GM12878 (cell line): ENCODE data around the gene NME5.

Source experiments
- CEBPB ChIP-seq, 2 experiments: fragments of 150-350 bp in 1 of 2; IDR thresholded peaks; 2 replicates each; pipeline ENCODE4 v1.6.1; 2012 to 2014; ENCODE audit warnings: low read depth in 2 of 2, low read length in 2 of 2, borderline replicate concordance in 1 of 2, inconsistent platforms in 1 of 2
- ELK1 ChIP-seq: IDR thresholded peaks from 2 replicates; pipeline ENCODE4 v1.6.1; 2012; ENCODE audit warnings: low read depth, low read length, improper control_type of control experiment
- EZH2 ChIP-seq: IDR thresholded peaks from 2 replicates; pipeline ENCODE4 v1.6.1; 2012; ENCODE audit warnings: low read depth, mild to moderate bottlenecking, control low read depth, inconsistent platforms, low read length, borderline replicate concordance; ENCODE audit not compliant: control insufficient read depth
- MTA3 ChIP-seq: IDR thresholded peaks from 2 replicates; pipeline ENCODE4 v1.6.1; 2012; ENCODE audit warnings: low read length, inconsistent platforms, borderline replicate concordance
- TAF1 ChIP-seq: IDR thresholded peaks from 2 replicates; pipeline ENCODE4 v1.6.1; 2011; ENCODE audit warnings: mild to moderate bottlenecking, low read depth, low read length, borderline replicate concordance
- ZNF217 ChIP-seq: fragments of 450-650 bp; IDR thresholded peaks from 2 replicates; pipeline ENCODE4 v1.6.1; 2017; ENCODE audit warnings: antibody characterized with exemption, mild to moderate bottlenecking
- TF ChIP-seq, protein P1 (sequence below), 3 experiments: IDR thresholded peaks in 2 of 3; conservative IDR thresholded peaks in 1 of 3; 2 replicates each; pipeline ENCODE4 v1.5.1; 2011; ENCODE audit warnings: low read depth in 3 of 3, low read length in 3 of 3, mild to moderate bottlenecking in 3 of 3, control low read depth in 2 of 3, moderate library complexity in 2 of 3, inconsistent platforms in 1 of 3, mixed read lengths in 1 of 3; ENCODE audit not compliant: control insufficient read depth in 2 of 3, insufficient read depth in 1 of 3; ENCODE audit errors: extremely low read depth in 1 of 3
- TF ChIP-seq, protein P2 (sequence below): IDR thresholded peaks from 2 replicates; pipeline ENCODE4 v1.6.1; 2012; ENCODE audit warnings: low read depth, low read length, improper control_type of control experiment

GRCh38 chr5:138096363-138096762, 42.9 kb downstream of the NME5 start:
- TF ChIP-seq, protein P1, sequence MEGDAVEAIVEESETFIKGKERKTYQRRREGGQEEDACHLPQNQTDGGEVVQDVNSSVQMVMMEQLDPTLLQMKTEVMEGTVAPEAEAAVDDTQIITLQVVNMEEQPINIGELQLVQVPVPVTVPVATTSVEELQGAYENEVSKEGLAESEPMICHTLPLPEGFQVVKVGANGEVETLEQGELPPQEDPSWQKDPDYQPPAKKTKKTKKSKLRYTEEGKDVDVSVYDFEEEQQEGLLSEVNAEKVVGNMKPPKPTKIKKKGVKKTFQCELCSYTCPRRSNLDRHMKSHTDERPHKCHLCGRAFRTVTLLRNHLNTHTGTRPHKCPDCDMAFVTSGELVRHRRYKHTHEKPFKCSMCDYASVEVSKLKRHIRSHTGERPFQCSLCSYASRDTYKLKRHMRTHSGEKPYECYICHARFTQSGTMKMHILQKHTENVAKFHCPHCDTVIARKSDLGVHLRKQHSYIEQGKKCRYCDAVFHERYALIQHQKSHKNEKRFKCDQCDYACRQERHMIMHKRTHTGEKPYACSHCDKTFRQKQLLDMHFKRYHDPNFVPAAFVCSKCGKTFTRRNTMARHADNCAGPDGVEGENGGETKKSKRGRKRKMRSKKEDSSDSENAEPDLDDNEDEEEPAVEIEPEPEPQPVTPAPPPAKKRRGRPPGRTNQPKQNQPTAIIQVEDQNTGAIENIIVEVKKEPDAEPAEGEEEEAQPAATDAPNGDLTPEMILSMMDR (IDR thresholded peaks at IDR 0.05 in 2 of 3, conservative IDR thresholded peaks at IDR 0.05 in 1 of 3; ENCODE audit: control insufficient read depth in 2 of 3, extremely low read depth in 1 of 3, insufficient read depth in 1 of 3, low read depth in 3 of 3, low read length in 3 of 3), result no peak
- no peak for TF ChIP-seq CEBPB (IDR thresholded peaks at IDR 0.05; ENCODE audit: borderline replicate concordance in 1 of 2, low read depth in 2 of 2, low read length in 2 of 2)
- no peak for TF ChIP-seq ZNF217
- no peak for TF ChIP-seq EZH2
- TF ChIP-seq TAF1, result no peak
- TF ChIP-seq, protein P2, sequence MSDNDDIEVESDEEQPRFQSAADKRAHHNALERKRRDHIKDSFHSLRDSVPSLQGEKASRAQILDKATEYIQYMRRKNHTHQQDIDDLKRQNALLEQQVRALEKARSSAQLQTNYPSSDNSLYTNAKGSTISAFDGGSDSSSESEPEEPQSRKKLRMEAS, result no peak
- TF ChIP-seq MTA3, result no peak
- no peak for TF ChIP-seq ELK1
